OCI-LY3 (cell line): Measurements from ENCODE around the gene OGA.

Experiments
- H2AFZ ChIP-seq: fragments of 200-600, 300-600 bp; shearing (Covaris generic); 2 replicates; pipeline ENCODE4 v1.6.0; 2014; ENCODE audit warnings: antibody characterized with exemption, low read depth, low read length
- H3K27ac ChIP-seq: fragments of 200-600, 300-600 bp; sonication (generic); 2 replicates; pipeline ENCODE4 v1.5.1; 2014; ENCODE audit warnings: mild to moderate bottlenecking, low read length, moderate library complexity, mixed read lengths
- H3K27me3 ChIP-seq: fragments of 200-600, 300-600 bp; sonication (generic); 2 replicates; pipeline ENCODE4 v1.6.1; 2014; ENCODE audit warnings: low read depth, low read length, mixed read lengths
- H3K36me3 ChIP-seq: fragments of 200-600, 300-600 bp; sonication (generic); replicated peaks from 2 replicates; pipeline ENCODE3; 2014; ENCODE audit warnings: low read depth, low read length, mixed read lengths
- H3K4me1 ChIP-seq: fragments of 300-600, 200-600 bp; sonication (generic); 2 replicates; pipeline ENCODE4 v1.6.1; 2014; ENCODE audit warnings: low read length, mixed read lengths
- H3K4me2 ChIP-seq: fragments of 200-600, 300-600 bp; sonication (generic); 2 replicates; pipeline ENCODE4 v1.6.1; 2014; ENCODE audit warnings: low read length, mixed read lengths
- H3K4me3 ChIP-seq: fragments of 300-600, 200-600 bp; sonication (generic); 2 replicates; pipeline ENCODE4 v1.5.1; 2014; ENCODE audit warnings: antibody characterized with exemption, mild to moderate bottlenecking, low read length, moderate library complexity
- H3K79me2 ChIP-seq: fragments of 300-600, 200-600 bp; shearing (Covaris generic); 2 replicates; pipeline ENCODE4 v1.6.1; 2014; ENCODE audit warnings: mild to moderate bottlenecking, low read length, mixed read lengths
- H3K9ac ChIP-seq: fragments of 300-600, 200-600 bp; shearing (Covaris generic); 2 replicates; pipeline ENCODE4 v1.6.0; 2014; ENCODE audit warnings: mild to moderate bottlenecking, low read length, moderate library complexity
- H3K9me3 ChIP-seq: fragments of 200-600, 300-600 bp; shearing (Covaris generic); 2 replicates; pipeline ENCODE4 v1.6.1; 2014; ENCODE audit warnings: low read length, mixed read lengths; ENCODE audit not compliant: insufficient read depth
- H4K20me1 ChIP-seq: fragments of 200-600, 300-600 bp; sonication (generic); 2 replicates; pipeline ENCODE4 v1.6.1; 2016; ENCODE audit warnings: low read length, mixed read lengths; ENCODE audit not compliant: insufficient read depth
- CTCF ChIP-seq: fragments of 200-600, 300-600 bp; sonication (generic); IDR thresholded peaks from 2 replicates; pipeline ENCODE4 v1.5.1; 2014; ENCODE audit warnings: antibody characterized with exemption, low read length, low read depth
- EZH2phosphoT487 ChIP-seq: fragments of 200-600 bp; shearing (Covaris generic); IDR thresholded peaks from 2 replicates; pipeline ENCODE4 v1.6.1; 2018; ENCODE audit warnings: antibody characterized with exemption, mixed run types, low read depth

The OGA gene

DNA sequence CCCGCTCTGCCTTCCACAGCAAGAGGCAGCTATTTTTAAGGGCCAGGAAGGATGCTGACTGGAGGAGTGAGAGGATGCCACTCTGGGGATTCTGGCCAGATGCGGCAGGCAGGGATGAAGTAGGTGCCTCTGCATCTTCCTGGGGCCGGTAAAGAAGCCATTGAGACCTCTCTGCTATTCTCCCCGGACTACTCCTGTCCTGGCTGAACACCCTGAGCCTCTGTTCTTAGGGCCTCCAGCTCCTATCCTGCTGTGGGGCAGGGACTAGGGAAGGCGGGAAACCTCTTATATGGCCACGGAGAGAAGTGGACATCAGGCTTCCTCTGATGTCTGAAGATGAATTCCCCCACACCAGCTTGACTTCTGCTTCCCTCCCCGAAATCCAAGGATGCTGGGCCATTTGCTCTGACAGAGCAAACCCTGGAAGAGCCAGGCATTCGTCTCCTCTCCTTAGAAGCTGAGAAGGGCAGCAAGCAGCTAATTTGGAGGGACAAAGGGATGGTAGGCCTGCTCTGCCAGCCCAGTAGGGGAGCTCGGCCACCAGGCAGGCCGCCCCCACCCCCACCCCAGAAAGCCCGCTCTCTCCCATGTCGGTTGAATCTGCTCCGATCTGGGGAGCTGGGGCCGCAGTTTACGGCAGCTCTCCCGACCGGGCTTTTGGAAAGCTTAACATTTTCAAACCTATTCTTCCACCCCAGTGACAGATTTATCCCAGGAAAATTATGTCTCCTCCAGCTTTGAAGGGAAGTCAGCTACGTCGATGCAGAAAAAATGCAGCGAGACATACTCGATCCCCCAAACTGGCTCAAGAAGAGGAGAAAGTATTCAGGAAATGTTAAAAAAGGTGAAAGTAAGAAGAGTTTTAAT lies 45.1 kb downstream of the OGA start:
- H3K27me3 ChIP-seq: no peaks in the 10 kb centered on the region

DNA sequence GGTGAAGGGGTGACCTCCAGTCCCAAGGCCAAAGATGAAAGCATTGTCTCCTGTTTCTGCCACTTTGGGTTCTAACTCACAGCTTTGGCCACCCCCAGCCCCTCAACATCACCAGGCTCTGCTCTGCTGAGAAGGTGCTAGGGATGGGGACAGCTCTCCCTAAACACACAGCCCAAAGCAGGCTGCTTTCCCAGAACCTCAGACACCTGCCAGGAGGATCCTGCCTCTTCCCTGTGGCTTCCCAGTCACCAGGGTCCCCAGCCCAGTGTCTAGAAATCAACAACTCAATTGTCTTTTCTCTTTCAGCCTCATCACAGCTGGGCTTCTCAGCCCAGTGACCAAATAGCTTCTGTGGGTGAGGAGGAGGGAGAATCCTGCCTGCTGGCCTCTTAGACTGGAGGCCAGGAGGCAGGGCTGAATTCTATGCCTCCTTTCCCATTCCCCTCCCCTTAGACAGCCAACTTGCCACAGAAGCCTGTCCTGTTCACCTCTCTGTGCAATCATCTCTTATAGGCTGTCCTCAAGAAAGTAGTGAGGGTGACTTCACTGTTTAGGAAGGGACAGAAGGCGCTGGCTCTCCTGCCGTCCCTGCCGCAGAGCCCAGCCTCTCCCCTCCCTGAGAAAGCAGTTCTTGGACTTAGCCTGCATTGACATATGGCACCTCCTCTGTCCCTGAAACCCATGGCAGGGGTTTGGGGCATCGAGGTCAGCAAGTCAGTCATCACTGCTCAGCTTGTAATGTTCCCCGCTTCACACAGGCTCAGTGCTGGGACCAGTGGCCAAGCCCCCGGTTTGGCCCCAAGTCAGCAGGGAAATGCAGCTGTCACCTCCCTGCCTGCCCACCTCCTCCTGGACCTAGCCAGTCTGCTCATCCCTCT lies 46.0 kb downstream of the OGA start:
- no peaks in the 10 kb centered on the region for H3K27me3 ChIP-seq
- H3K9me3 ChIP-seq: no peaks in the 10 kb centered on the region
- no peak for TF ChIP-seq EZH2phosphoT487
- TF ChIP-seq CTCF: no peak

More for the DNA sequence above, 45.1 kb downstream of the OGA start:
- Histone ChIP-seq H3K79me2 (no peaks in the 10 kb centered on the region), H3K27ac (no peak overlapping the region), H3K4me3 (no peak overlapping the region), H3K4me1 (no peaks in the 10 kb centered on the region), H4K20me1 (no peaks in the 10 kb centered on the region), H3K9ac (no peak overlapping the region), H2AFZ (no peak overlapping the region), H3K4me2 (no peak overlapping the region), H3K36me3 (no peaks in the 10 kb centered on the region), H3K9me3 (no peaks in the 10 kb centered on the region)
- TF ChIP-seq CTCF: no peak
- no peak for TF ChIP-seq EZH2phosphoT487

GRCh38 chr10:101771380-101771779 lies 46.9 kb downstream of the OGA start:
- Histone ChIP-seq H3K4me2 (no peak overlapping the region), H3K4me1 (no peaks in the 10 kb centered on the region), H2AFZ (no peak overlapping the region), H3K27me3 (no peaks in the 10 kb centered on the region), H3K9ac (no peak overlapping the region), H3K36me3 (no peaks in the 10 kb centered on the region), H3K4me3 (no peak overlapping the region), H3K27ac (no peak overlapping the region), H3K79me2 (no peaks in the 10 kb centered on the region), H4K20me1 (no peaks in the 10 kb centered on the region), H3K9me3 (no peaks in the 10 kb centered on the region)
- no peak for TF ChIP-seq EZH2phosphoT487
- no peak for TF ChIP-seq CTCF

More for the DNA sequence above, 46.0 kb downstream of the OGA start:
- Histone ChIP-seq H3K4me2 (no peak overlapping the region), H3K36me3 (no peaks in the 10 kb centered on the region), H4K20me1 (no peaks in the 10 kb centered on the region), H3K4me1 (no peaks in the 10 kb centered on the region), H3K4me3 (no peak overlapping the region), H3K79me2 (no peaks in the 10 kb centered on the region), H3K9ac (no peak overlapping the region), H2AFZ (no peak overlapping the region), H3K27ac (no peak overlapping the region)
